AG09319 (cell line): ENCODE measurements around the gene ZNF79.

Source experiments
- DNase-seq: peaks from one replicate; pipeline ENCODE4 v3.0.0-alpha.2; 2010; ENCODE audit warnings: low read depth; ENCODE audit errors: extremely low read depth
- TF ChIP-seq, protein P1 (sequence below): IDR thresholded peaks from 2 replicates; pipeline ENCODE4 v1.5.1; 2011; ENCODE audit warnings: low read depth, mild to moderate bottlenecking, inconsistent platforms, low read length, moderate library complexity

ZNF79 gene

DNA sequence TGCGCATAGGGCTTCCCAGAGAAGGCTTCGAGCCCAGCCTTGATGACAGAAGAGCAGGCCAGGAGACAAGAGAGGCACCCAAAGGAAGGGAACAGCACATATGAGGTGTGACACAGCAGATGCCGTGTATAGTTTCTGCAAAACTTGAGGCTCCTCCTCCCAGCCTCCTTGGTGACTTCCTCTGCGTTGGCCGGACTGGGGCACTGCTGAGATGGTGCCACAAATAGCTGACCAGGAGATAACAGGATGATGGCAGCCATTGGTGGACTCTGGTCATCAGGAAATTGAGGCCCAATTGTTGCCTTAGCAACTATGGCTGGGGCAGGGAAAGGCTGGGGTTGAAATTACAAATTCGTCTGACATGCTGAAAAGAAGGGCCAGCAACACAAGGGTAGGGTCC lies 4.8 kb upstream of the ZNF79 start:
- no peak for DNase-seq
- TF ChIP-seq, protein P1, sequence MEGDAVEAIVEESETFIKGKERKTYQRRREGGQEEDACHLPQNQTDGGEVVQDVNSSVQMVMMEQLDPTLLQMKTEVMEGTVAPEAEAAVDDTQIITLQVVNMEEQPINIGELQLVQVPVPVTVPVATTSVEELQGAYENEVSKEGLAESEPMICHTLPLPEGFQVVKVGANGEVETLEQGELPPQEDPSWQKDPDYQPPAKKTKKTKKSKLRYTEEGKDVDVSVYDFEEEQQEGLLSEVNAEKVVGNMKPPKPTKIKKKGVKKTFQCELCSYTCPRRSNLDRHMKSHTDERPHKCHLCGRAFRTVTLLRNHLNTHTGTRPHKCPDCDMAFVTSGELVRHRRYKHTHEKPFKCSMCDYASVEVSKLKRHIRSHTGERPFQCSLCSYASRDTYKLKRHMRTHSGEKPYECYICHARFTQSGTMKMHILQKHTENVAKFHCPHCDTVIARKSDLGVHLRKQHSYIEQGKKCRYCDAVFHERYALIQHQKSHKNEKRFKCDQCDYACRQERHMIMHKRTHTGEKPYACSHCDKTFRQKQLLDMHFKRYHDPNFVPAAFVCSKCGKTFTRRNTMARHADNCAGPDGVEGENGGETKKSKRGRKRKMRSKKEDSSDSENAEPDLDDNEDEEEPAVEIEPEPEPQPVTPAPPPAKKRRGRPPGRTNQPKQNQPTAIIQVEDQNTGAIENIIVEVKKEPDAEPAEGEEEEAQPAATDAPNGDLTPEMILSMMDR: no peak

- TF ChIP-seq, protein P1: no peak
- DNase-seq: no peak
Measured at GRCh38 chr9:127421057-127421456, 3.1 kb upstream of the ZNF79 start.

- DNase-seq: no peak
- TF ChIP-seq, protein P1: no peak
Measured at GRCh38 chr9:127422133-127422782, 1.9 kb upstream of the ZNF79 start.

DNA sequence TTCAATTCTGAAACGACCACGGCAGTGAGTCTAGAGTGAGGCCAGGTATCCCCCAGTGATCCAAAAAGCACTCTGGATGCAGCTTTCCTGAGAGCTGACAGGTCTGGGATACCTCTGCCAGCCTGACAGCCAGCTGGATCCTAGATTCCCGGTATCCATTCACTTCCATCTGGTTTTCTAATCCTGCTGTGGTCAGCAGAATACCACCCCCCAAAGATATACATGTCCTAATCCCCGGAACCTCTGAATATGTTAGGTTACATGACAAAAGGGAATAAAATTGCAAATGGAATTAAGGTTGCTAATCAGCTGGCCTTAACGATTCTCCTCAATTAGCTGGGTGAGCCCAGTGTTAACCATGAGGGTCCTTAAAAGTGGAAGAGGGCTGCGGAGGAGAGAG lies 1.4 kb upstream of the ZNF79 start:
- TF ChIP-seq, protein P1: no peak
- DNase-seq: no peak

GRCh38 chr9:127423476-127423933 lies 677 bp upstream of the ZNF79 start:
- DNase-seq: no peak
- TF ChIP-seq, protein P1: no peak

DNA sequence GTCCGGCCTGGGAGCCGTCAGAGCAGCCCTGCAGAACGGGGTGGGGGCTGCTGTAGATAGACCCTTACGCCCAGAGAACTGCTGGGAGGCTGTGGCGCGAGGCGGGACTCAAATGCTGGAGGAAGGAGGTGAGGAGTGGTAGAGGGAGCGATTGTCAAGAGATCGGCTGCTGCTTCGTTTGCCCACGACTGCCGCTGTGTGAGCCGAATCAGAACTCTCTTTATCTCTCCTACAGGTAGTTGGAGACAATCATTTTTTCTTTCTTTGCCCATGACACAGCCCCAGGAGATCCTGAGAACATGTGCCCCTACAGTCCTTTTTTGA lies 456 bp downstream of the ZNF79 start:
- DNase-seq: no peak
- TF ChIP-seq, protein P1: no peak

DNA sequence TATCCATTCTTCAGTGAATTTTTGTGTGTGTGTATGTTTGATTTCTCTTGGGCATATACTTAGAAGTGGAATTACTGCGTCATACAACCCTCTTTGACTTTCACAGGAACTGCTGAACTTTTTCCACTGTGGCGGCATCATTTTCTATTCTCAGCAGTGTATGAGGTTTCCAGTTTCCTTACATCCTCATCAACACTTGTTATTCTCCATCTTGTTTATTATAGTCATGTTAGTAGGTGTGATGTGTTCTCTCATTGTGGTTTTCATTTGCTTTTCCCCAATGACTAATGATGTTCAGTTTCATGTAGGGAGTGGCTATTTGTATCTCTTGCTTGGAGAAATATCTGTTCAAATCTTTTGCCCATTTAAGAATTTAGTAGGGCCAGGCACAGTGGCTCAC lies 2.6 kb downstream of the ZNF79 start:
- TF ChIP-seq, protein P1: no peak
- DNase-seq: no peak
